K562 (cell line): ENCODE measurements around the gene TMEM243.

ENCODE experiments used
- CBX3 ChIP-seq, 2 experiments: IDR thresholded peaks; 1 replicate in 1 of 2; 2 replicates in 1 of 2; pipeline ENCODE4 v1.6.1; 2012; ENCODE audit warnings: inconsistent platforms in 2 of 2, low read length in 2 of 2, borderline replicate concordance in 1 of 2, control low read depth in 1 of 2
- HDAC6 ChIP-seq: IDR thresholded peaks from 2 replicates; pipeline ENCODE4 v1.6.1; 2012; ENCODE audit warnings: low read depth, mild to moderate bottlenecking, control low read depth, inconsistent platforms, low read length, moderate library complexity
- MAFK ChIP-seq: IDR thresholded peaks from 2 replicates; pipeline ENCODE4 v1.6.1; 2011; ENCODE audit warnings: low read length, improper control_type of control experiment
- MAX ChIP-seq: sonication (generic); formaldehyde crosslinking; IDR thresholded peaks from 2 replicates; pipeline ENCODE4 v1.9.0; 2022; ENCODE audit warnings: mild to moderate bottlenecking, missing genetic modification reagents
- MAZ ChIP-seq, 2 experiments: fragments of 450-650 bp in 1 of 2; sonication (generic) in 1 of 2; formaldehyde crosslinking; IDR thresholded peaks in 1 of 2; conservative IDR thresholded peaks in 1 of 2; 2 replicates each; pipeline versions ENCODE4 v1.4.0 to v1.5.0; 2020; ENCODE audit warnings: mild to moderate bottlenecking in 1 of 2, missing genetic modification reagents in 1 of 2
- MCM5 ChIP-seq: fragments of 450-650 bp; IDR thresholded peaks from 2 replicates; pipeline ENCODE4 v1.6.1; 2016; ENCODE audit warnings: low read depth
- MYC ChIP-seq, 2 experiments: fragments of 250-450 bp in 1 of 2; sonication (Bioruptor Pico) in 1 of 2; IDR thresholded peaks; 2 replicates each; pipeline versions ENCODE4 v1.5.1 to v1.6.1; 2012 to 2021; ENCODE audit warnings: low read depth in 2 of 2, borderline replicate concordance in 1 of 2, improper control_type of control experiment in 1 of 2, low read length in 1 of 2, mild to moderate bottlenecking in 1 of 2, moderate library complexity in 1 of 2
- RBBP5 ChIP-seq: fragments of 200-600 bp; sonication (generic); IDR thresholded peaks from 2 replicates; pipeline ENCODE4 v1.6.1; 2012; ENCODE audit warnings: borderline replicate concordance, mild to moderate bottlenecking, low read length, control low read depth, inconsistent platforms; ENCODE audit not compliant: insufficient read depth, poor library complexity, severe bottlenecking
- ZNF274 ChIP-seq: IDR thresholded peaks from 2 replicates; pipeline ENCODE4 v1.6.1; 2011; ENCODE audit warnings: low read depth, mild to moderate bottlenecking, low read length, moderate library complexity, borderline replicate concordance
- ZNF830 ChIP-seq: fragments of 250-450 bp; sonication (Bioruptor Pico); IDR thresholded peaks from 2 replicates; pipeline ENCODE4 v1.5.0; 2021; ENCODE audit warnings: mild to moderate bottlenecking
- TF ChIP-seq, protein P1 (sequence below): sonication (generic); formaldehyde crosslinking; IDR thresholded peaks from 2 replicates; pipeline ENCODE4 v1.8.1; 2022; ENCODE audit warnings: missing genetic modification reagents
- TF ChIP-seq, protein P2 (sequence below), 2 experiments: fragments of 450-650 bp; formaldehyde crosslinking in 1 of 2; IDR thresholded peaks; 2 replicates each; pipeline versions ENCODE4 v1.4.0 to v1.6.1; 2014 to 2020; ENCODE audit warnings: mild to moderate bottlenecking in 2 of 2, borderline replicate concordance in 1 of 2, low read depth in 1 of 2
- TF ChIP-seq, protein P3 (sequence below): sonication (generic); formaldehyde crosslinking; IDR thresholded peaks from 2 replicates; pipeline ENCODE4 v1.5.0; 2020; ENCODE audit warnings: missing genetic modification reagents

DNA sequence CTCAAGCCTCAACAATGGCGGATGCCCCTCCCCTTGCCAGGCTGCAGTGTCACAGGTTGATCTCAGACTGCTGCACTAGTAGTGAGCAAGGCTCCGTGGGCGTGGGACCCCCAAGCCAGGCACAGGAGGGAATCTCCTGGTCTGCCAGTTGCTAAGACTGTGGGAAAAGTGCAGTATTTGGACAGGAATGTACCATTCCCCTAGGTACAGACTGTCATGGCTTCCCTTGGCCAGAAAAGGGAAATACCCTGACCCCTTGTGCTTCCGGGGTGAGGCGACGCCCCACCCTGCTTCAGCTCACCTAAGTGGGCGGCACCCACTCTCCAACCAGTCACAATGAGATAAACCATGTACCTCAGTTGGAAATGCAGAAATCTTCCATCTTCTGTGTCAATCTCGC is 44.0 kb upstream of the TMEM243 start:
- TF ChIP-seq ZNF274 (no peak), CBX3 (IDR thresholded peaks at IDR 0.05; ENCODE audit: borderline replicate concordance in 1 of 2, low read length in 2 of 2) (no peak), HDAC6 (no peak), RBBP5 (no peak), MCM5 (no peak), ZNF830 (CRISPR knock-in tag) (no peak), MYC (IDR thresholded peaks at IDR 0.05; ENCODE audit: low read depth, low read length) (no peak), MYC (CRISPR knock-in tag; IDR thresholded peaks at IDR 0.05; ENCODE audit: borderline replicate concordance, low read depth) (no peak), MAX (no peak), MAZ (CRISPR knock-in tag; conservative IDR thresholded peaks at IDR 0.05 in 1 of 2, IDR thresholded peaks at IDR 0.05 in 1 of 2) (no peak), MAFK (no peak)
- TF ChIP-seq, protein P1, sequence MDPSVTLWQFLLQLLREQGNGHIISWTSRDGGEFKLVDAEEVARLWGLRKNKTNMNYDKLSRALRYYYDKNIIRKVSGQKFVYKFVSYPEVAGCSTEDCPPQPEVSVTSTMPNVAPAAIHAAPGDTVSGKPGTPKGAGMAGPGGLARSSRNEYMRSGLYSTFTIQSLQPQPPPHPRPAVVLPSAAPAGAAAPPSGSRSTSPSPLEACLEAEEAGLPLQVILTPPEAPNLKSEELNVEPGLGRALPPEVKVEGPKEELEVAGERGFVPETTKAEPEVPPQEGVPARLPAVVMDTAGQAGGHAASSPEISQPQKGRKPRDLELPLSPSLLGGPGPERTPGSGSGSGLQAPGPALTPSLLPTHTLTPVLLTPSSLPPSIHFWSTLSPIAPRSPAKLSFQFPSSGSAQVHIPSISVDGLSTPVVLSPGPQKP (CRISPR knock-in tag): no peak
- TF ChIP-seq, protein P2, sequence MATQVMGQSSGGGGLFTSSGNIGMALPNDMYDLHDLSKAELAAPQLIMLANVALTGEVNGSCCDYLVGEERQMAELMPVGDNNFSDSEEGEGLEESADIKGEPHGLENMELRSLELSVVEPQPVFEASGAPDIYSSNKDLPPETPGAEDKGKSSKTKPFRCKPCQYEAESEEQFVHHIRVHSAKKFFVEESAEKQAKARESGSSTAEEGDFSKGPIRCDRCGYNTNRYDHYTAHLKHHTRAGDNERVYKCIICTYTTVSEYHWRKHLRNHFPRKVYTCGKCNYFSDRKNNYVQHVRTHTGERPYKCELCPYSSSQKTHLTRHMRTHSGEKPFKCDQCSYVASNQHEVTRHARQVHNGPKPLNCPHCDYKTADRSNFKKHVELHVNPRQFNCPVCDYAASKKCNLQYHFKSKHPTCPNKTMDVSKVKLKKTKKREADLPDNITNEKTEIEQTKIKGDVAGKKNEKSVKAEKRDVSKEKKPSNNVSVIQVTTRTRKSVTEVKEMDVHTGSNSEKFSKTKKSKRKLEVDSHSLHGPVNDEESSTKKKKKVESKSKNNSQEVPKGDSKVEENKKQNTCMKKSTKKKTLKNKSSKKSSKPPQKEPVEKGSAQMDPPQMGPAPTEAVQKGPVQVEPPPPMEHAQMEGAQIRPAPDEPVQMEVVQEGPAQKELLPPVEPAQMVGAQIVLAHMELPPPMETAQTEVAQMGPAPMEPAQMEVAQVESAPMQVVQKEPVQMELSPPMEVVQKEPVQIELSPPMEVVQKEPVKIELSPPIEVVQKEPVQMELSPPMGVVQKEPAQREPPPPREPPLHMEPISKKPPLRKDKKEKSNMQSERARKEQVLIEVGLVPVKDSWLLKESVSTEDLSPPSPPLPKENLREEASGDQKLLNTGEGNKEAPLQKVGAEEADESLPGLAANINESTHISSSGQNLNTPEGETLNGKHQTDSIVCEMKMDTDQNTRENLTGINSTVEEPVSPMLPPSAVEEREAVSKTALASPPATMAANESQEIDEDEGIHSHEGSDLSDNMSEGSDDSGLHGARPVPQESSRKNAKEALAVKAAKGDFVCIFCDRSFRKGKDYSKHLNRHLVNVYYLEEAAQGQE (IDR thresholded peaks at IDR 0.05; ENCODE audit: borderline replicate concordance): no peak
- TF ChIP-seq, protein P2 (CRISPR knock-in tag; IDR thresholded peaks at IDR 0.05; ENCODE audit: low read depth): no peak
- TF ChIP-seq, protein P3, sequence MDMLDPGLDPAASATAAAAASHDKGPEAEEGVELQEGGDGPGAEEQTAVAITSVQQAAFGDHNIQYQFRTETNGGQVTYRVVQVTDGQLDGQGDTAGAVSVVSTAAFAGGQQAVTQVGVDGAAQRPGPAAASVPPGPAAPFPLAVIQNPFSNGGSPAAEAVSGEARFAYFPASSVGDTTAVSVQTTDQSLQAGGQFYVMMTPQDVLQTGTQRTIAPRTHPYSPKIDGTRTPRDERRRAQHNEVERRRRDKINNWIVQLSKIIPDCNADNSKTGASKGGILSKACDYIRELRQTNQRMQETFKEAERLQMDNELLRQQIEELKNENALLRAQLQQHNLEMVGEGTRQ (CRISPR knock-in tag): no peak
